DND-41 (cell line): ENCODE results near the gene SMAD5.

Source experiments
- ATAC-seq: fragments of 200-7000 bp; cut with Tn5 transposase; 3 replicates; pipeline ENCODE4 v1.9.1; 2021; ENCODE audit warnings: low read depth; ENCODE audit not compliant: insufficient read depth
- DNase-seq: peaks from one replicate; pipeline ENCODE4 v3.0.0-alpha.2; 2020
- H2AFZ ChIP-seq: 2 replicates; pipeline ENCODE4 v1.6.0; 2012; ENCODE audit warnings: low read depth, low read length
- H3K27ac ChIP-seq: 2 replicates; pipeline ENCODE4 v1.5.1; 2012; ENCODE audit warnings: low read length, inconsistent platforms
- H3K27me3 ChIP-seq: fragments of 200-600 bp; sonication (generic); 2 replicates; pipeline ENCODE4 v1.6.0; 2012; ENCODE audit warnings: low read length, mild to moderate bottlenecking, inconsistent platforms; ENCODE audit not compliant: insufficient read depth, poor library complexity
- H3K36me3 ChIP-seq: 2 replicates; pipeline ENCODE4 v1.5.1; 2012; ENCODE audit warnings: low read length, inconsistent platforms; ENCODE audit not compliant: insufficient read depth
- H3K4me1 ChIP-seq: 2 replicates; pipeline ENCODE4 v1.5.1; 2012; ENCODE audit warnings: mild to moderate bottlenecking, low read length; ENCODE audit not compliant: insufficient read depth
- H3K4me2 ChIP-seq: 2 replicates; pipeline ENCODE4 v1.6.0; 2012; ENCODE audit warnings: mild to moderate bottlenecking, moderate library complexity, low read length, inconsistent platforms; ENCODE audit not compliant: insufficient read depth
- H3K4me3 ChIP-seq, 2 experiments: fragments of 200-600 bp in 1 of 2; shearing (Covaris generic) in 1 of 2; 2 replicates each; pipeline ENCODE4 v1.5.1; 2012 to 2016; ENCODE audit warnings: inconsistent platforms in 2 of 2, low read length in 2 of 2, mild to moderate bottlenecking in 2 of 2, low read depth in 1 of 2, moderate library complexity in 1 of 2
- H3K79me2 ChIP-seq: 2 replicates; pipeline ENCODE4 v1.6.0; 2012; ENCODE audit warnings: low read length, inconsistent platforms; ENCODE audit not compliant: insufficient read depth
- H3K9ac ChIP-seq: 2 replicates; pipeline ENCODE4 v1.6.0; 2012; ENCODE audit warnings: low read depth, mild to moderate bottlenecking, inconsistent platforms, low read length, moderate library complexity
- H3K9me3 ChIP-seq: 2 replicates; pipeline ENCODE4 v1.5.1; 2012; ENCODE audit warnings: low read length, moderate library complexity, mild to moderate bottlenecking, inconsistent platforms; ENCODE audit not compliant: insufficient read depth, severe bottlenecking
- H4K20me1 ChIP-seq: 2 replicates; pipeline ENCODE4 v1.6.0; 2012; ENCODE audit warnings: low read length; ENCODE audit not compliant: insufficient read depth
- CTCF ChIP-seq: IDR thresholded peaks from 2 replicates; pipeline ENCODE4 v1.5.1; 2012; ENCODE audit warnings: borderline replicate concordance, low read length, moderate library complexity, mild to moderate bottlenecking; ENCODE audit not compliant: poor library complexity, severe bottlenecking; ENCODE audit errors: extremely low read depth
- EZH2 ChIP-seq: IDR thresholded peaks from 3 replicates; pipeline ENCODE4 v1.6.1; 2012; ENCODE audit warnings: borderline replicate concordance, low read depth, mild to moderate bottlenecking, moderate library complexity, low read length, inconsistent platforms; ENCODE audit not compliant: severe bottlenecking

SMAD5 gene

GRCh38 chr5:136202469-136203205, 70.0 kb downstream of the SMAD5 start:
- Histone ChIP-seq H3K9ac (no peak overlapping the region), H3K9me3 (no peaks in the 10 kb centered on the region), H3K36me3 (no peaks in the 10 kb centered on the region), H3K79me2 (no peaks in the 10 kb centered on the region), H3K4me3 (no peak overlapping the region), H3K4me2 (no peak overlapping the region), H2AFZ (no peak overlapping the region), H3K27me3 (peaks cover 11% of the 10 kb centered on the region), H3K4me1 (no peaks in the 10 kb centered on the region), H3K27ac (no peak overlapping the region), H4K20me1 (no peaks in the 10 kb centered on the region; the same call in 1 of the 2 replicates)
- no peak for TF ChIP-seq EZH2
- TF ChIP-seq CTCF = no peak
- DNase-seq = no peak
- ATAC-seq = no peak

GRCh38 chr5:136203303-136203922, 70.8 kb downstream of the SMAD5 start:
- no peaks in the 10 kb centered on the region; the same call in 1 of the 2 replicates for H4K20me1 ChIP-seq
- no peaks in the 10 kb centered on the region for H3K4me1 ChIP-seq
- no peak overlapping the region for H3K27ac ChIP-seq
- no peak overlapping the region for H3K4me3 ChIP-seq
- ATAC-seq (no peak), DNase-seq (no peak)
- no peak for TF ChIP-seq EZH2
- no peak for TF ChIP-seq CTCF
- no peaks in the 10 kb centered on the region for H3K79me2 ChIP-seq
- no peaks in the 10 kb centered on the region for H3K36me3 ChIP-seq
- H3K4me2 ChIP-seq = no peak overlapping the region
- H3K9me3 ChIP-seq = no peaks in the 10 kb centered on the region
- no peak overlapping the region for H2AFZ ChIP-seq
- H3K27me3 ChIP-seq = peaks cover 11% of the 10 kb centered on the region
- no peak overlapping the region for H3K9ac ChIP-seq

- no peaks in the 10 kb centered on the region for H3K79me2 ChIP-seq
- no peaks in the 10 kb centered on the region; the same call in 1 of the 2 replicates for H4K20me1 ChIP-seq
- H3K9me3 ChIP-seq = no peaks in the 10 kb centered on the region
- H2AFZ ChIP-seq = no peak overlapping the region
- ATAC-seq = no peak
- no peak overlapping the region for H3K4me3 ChIP-seq
- H3K27ac ChIP-seq = no peak overlapping the region
- H3K36me3 ChIP-seq = no peaks in the 10 kb centered on the region
- H3K27me3 ChIP-seq = peaks cover 11% of the 10 kb centered on the region
- H3K9ac ChIP-seq = no peak overlapping the region
- TF ChIP-seq EZH2 = no peak
- no peak for TF ChIP-seq CTCF
- H3K4me2 ChIP-seq = no peak overlapping the region
- DNase-seq = no peak
- H3K4me1 ChIP-seq = no peaks in the 10 kb centered on the region
Observed at GRCh38 chr5:136205061-136205702, 72.5 kb downstream of the SMAD5 start.
